Activated CD8-positive, alpha-beta T cell treated with anti-CD3 and anti-CD28 coated beads for 36 hours (primary cell): ENCODE measurements around the gene DDX54. TPM values are rescaled to one million over a fixed set of nuclear protein-coding genes. Genes with fewer than 3 reads are reported as not detected.

Experiments used
- ATAC-seq: fragments of 200-7000 bp; cut with Tn5 transposase; one replicate; pipeline ENCODE4 v1.10.0; 2021; ENCODE audit warnings: mild to moderate bottlenecking, moderate library complexity
- CTCF ChIA-PET: fragments of 350-600 bp; sonication (Branson Sonifier 250); formaldehyde crosslinking; loops from one replicate; lab custom pipeline; 2021; ENCODE audit warnings: antibody characterized with exemption; lab: Charles Lee
- POLR2A ChIA-PET: fragments of 350-600 bp; sonication (Branson Sonifier 250); formaldehyde crosslinking; loops from one replicate; lab custom pipeline; 2021; ENCODE audit warnings: antibody characterized with exemption; lab: Charles Lee
- DNase-seq: peaks from one replicate; pipeline ENCODE4 v3.0.0-alpha.2; 2020
- H3K27ac Mint-ChIP-seq: one replicate; pipeline ENCODE4 v1.8.0; 2021; ENCODE audit warnings: mild to moderate bottlenecking, mixed read lengths
- H3K27me3 Mint-ChIP-seq: one replicate; pipeline ENCODE4 v1.8.0; 2021; ENCODE audit warnings: mixed read lengths
- H3K36me3 Mint-ChIP-seq: one replicate; pipeline ENCODE4 v1.8.0; 2021; ENCODE audit warnings: low read depth, mixed read lengths
- H3K4me1 Mint-ChIP-seq: one replicate; pipeline ENCODE4 v1.8.0; 2021; ENCODE audit warnings: low read depth, mixed read lengths
- H3K4me3 Mint-ChIP-seq: one replicate; pipeline ENCODE4 v1.8.0; 2021; ENCODE audit warnings: mild to moderate bottlenecking, moderate library complexity, mixed read lengths
- H3K9me3 Mint-ChIP-seq: one replicate; pipeline ENCODE4 v1.8.0; 2021; ENCODE audit warnings: mixed read lengths
- CTCF ChIP-seq: fragments of 200-600 bp; IDR thresholded peaks from one replicate; pipeline ENCODE4 v1.8.0; 2022; ENCODE audit warnings: antibody characterized with exemption, mild to moderate bottlenecking
- intact Hi-C: fragments of 100-400 bp; cut with micrococcal nuclease; formaldehyde crosslinking; loops from one replicate; pipeline ENCODE4 v1.10.0; 2022
- total RNA-seq, 2 experiments: library from RNA; stranded (reverse); gene quantifications; one replicate each; pipeline ENCODE4 v1.2.3, GENCODE V29; 2021

DDX54 gene
- total RNA-seq, 2 experiments from 2014 or later = 112 to 133 TPM

- Mint-ChIP-seq H3K9me3 (no peaks in the 10 kb centered on the region), H3K4me3 (no peak overlapping the region), H3K36me3 (peaks cover 46% of the 10 kb centered on the region), H3K4me1 (no peaks in the 10 kb centered on the region), H3K27ac (no peak overlapping the region), H3K27me3 (no peaks in the 10 kb centered on the region)
- POLR2A ChIA-PET = interaction anchor here (0.7 to 2.3 kb wide), 3 partner anchors 8 to 11 kb away, joined by 3 to 9 read pairs (median 8); no protein-coding TSS in a partner anchor
- intact Hi-C loops = no loop called here
- DNase-seq (no peak), ATAC-seq (no peak)
- no peak for TF ChIP-seq CTCF
- CTCF ChIA-PET = interaction anchor here (1.2 to 1.9 kb wide), 3 partner anchors 9 to 173 kb away, joined by 4 to 10 read pairs (median 8); no protein-coding TSS in a partner anchor
Observed at GRCh38 chr12:113165521-113166450, 19.5 kb downstream of the DDX54 start.

GRCh38 chr12:113164014-113164413, 21.3 kb downstream of the DDX54 start:
- DNase-seq (no peak), ATAC-seq (no peak)
- no peaks in the 10 kb centered on the region for H3K27me3 Mint-ChIP-seq
- no peaks in the 10 kb centered on the region for H3K9me3 Mint-ChIP-seq
- H3K36me3 Mint-ChIP-seq = peaks cover 41% of the 10 kb centered on the region
- CTCF ChIA-PET = interaction anchor here (1.0 kb wide), 1 partner anchor 10 kb away, joined by 3 read pairs; no protein-coding TSS in a partner anchor
- H3K4me3 Mint-ChIP-seq = no peak overlapping the region
- no peaks in the 10 kb centered on the region for H3K4me1 Mint-ChIP-seq
- POLR2A ChIA-PET = interaction anchor here (2.3 kb wide), 1 partner anchor 12 kb away, joined by 8 read pairs; no protein-coding TSS in a partner anchor
- intact Hi-C loops = no loop called here
- no peak for TF ChIP-seq CTCF
- no peak overlapping the region for H3K27ac Mint-ChIP-seq

- no peak for TF ChIP-seq CTCF
- POLR2A ChIA-PET = interaction anchor here (0.6 to 3.2 kb wide), 4 partner anchors 8 to 261 kb away, joined by 3 to 18 read pairs (median 3); partner anchors contain the start of gene DDX54
- intact Hi-C loops = no loop called here
- H3K27ac Mint-ChIP-seq = no peak overlapping the region
- ATAC-seq (no peak), DNase-seq (no peak)
- H3K36me3 Mint-ChIP-seq = peaks cover 40% of the 10 kb centered on the region
- CTCF ChIA-PET = interaction anchor here (1.0 kb wide), 1 partner anchor 11 kb away, joined by 3 read pairs; no protein-coding TSS in a partner anchor
- no peaks in the 10 kb centered on the region for H3K9me3 Mint-ChIP-seq
- H3K4me1 Mint-ChIP-seq = no peaks in the 10 kb centered on the region
- no peak overlapping the region for H3K4me3 Mint-ChIP-seq
- no peaks in the 10 kb centered on the region for H3K27me3 Mint-ChIP-seq
Observed at GRCh38 chr12:113163030-113163360, 22.3 kb downstream of the DDX54 start.

- H3K27me3 Mint-ChIP-seq = no peaks in the 10 kb centered on the region
- H3K36me3 Mint-ChIP-seq = peaks cover 40% of the 10 kb centered on the region
- peaks cover 4% of the 10 kb centered on the region for H3K4me1 Mint-ChIP-seq
- intact Hi-C loops = no loop called here
- no peak for ATAC-seq
- H3K27ac Mint-ChIP-seq = no peak overlapping the region
- POLR2A ChIA-PET = interaction anchor here (0.6 to 3.2 kb wide), 5 partner anchors 9 to 260 kb away, joined by 3 to 18 read pairs (median 3); no protein-coding TSS in a partner anchor
- TF ChIP-seq CTCF = no peak
- H3K9me3 Mint-ChIP-seq = no peaks in the 10 kb centered on the region
- H3K4me3 Mint-ChIP-seq = no peak overlapping the region
- DNase-seq = no peak
- CTCF ChIA-PET = no interaction called here
Observed at GRCh38 chr12:113162102-113163029, 22.9 kb downstream of the DDX54 start.
